B cell (primary cell): ENCODE measurements around the gene CDT1.

Experiments used
- EZH2 ChIP-seq: IDR thresholded peaks from 2 replicates; pipeline ENCODE4 v1.6.1; 2012; ENCODE audit warnings: borderline replicate concordance, low read depth, mild to moderate bottlenecking, moderate library complexity, low read length; ENCODE audit not compliant: insufficient read depth, poor library complexity, severe bottlenecking
- TF ChIP-seq, protein P1 (sequence below): fragments of 200-600 bp; IDR thresholded peaks from one replicate; pipeline ENCODE4 v1.8.0; 2022; ENCODE audit warnings: antibody characterized with exemption, mild to moderate bottlenecking

DNA sequence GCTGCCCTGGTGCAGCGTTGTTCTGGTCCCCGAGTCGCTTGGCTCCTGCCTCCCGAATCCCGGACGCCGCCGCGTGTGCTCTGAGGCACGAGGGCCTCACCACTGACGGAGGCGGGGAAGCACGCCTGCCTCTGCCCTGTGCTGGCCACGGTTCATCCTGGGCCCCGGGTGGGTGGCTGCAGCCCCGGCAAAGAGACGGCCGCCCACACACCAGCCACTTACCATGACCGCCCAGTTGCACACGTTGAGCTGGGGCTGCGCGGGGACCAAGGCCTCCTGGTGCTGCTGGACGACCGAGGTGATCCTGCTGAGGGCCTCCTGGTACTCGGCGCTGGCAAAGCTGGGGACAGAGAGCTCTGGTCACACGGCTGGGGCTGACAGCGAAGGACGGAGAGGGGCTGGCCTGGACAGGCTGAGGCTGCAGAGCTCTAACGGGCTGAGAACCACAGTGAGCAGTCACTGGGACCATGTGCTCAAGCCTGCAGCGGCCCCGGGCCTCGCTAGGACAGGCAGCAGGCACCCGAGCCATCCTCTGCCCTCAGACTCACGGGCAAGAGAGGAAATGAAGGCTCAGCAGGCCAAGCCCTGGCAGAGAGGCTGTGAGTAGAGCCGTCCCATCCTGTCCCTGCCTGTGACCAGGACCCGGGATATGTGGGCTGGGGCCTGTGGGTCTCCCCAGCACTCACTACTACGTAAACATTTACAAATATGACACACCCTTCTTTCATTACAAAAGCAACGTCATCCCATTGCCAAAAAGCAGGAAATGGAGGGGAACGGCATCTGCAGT, 14.4 kb downstream of the CDT1 start:
- TF ChIP-seq, protein P1, sequence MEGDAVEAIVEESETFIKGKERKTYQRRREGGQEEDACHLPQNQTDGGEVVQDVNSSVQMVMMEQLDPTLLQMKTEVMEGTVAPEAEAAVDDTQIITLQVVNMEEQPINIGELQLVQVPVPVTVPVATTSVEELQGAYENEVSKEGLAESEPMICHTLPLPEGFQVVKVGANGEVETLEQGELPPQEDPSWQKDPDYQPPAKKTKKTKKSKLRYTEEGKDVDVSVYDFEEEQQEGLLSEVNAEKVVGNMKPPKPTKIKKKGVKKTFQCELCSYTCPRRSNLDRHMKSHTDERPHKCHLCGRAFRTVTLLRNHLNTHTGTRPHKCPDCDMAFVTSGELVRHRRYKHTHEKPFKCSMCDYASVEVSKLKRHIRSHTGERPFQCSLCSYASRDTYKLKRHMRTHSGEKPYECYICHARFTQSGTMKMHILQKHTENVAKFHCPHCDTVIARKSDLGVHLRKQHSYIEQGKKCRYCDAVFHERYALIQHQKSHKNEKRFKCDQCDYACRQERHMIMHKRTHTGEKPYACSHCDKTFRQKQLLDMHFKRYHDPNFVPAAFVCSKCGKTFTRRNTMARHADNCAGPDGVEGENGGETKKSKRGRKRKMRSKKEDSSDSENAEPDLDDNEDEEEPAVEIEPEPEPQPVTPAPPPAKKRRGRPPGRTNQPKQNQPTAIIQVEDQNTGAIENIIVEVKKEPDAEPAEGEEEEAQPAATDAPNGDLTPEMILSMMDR: no peak
- no peak for TF ChIP-seq EZH2
